IMR-90 (cell line): ENCODE data around the gene ANXA7. TPM values are rescaled to one million over a fixed set of nuclear protein-coding genes. Genes with fewer than 3 reads are reported as not detected.

Source experiments
- ATAC-seq: fragments of 200-7000 bp; cut with Tn5 transposase; 2 replicates; pipeline ENCODE4 v1.9.1; 2020; ENCODE audit warnings: low read depth, mild to moderate bottlenecking, moderate library complexity
- BruUV-seq: library from RNA; stranded (reverse); fragments of 400-500 nt; replicated peaks from 2 replicates; lab custom pipeline; 2021; lab: Mats Ljungman, UMichigan
- CTCF ChIA-PET: fragments of 300-600 bp; formaldehyde crosslinking; extraction: SDS; loops from one replicate; lab custom pipeline; 2021; ENCODE audit warnings: antibody characterized with exemption; lab: Yijun Ruan, JAX
- POLR2A ChIA-PET: fragments of 300-600 bp; sonication (Branson Sonifier 250); formaldehyde crosslinking; loops from one replicate; lab custom pipeline; 2022; ENCODE audit warnings: antibody characterized with exemption; ENCODE audit not compliant: unreplicated experiment; lab: Charles Lee
- DNase-seq: peaks from one replicate; pipeline ENCODE4 v3.0.0; 2013
- H2AFZ ChIP-seq: replicated peaks from 2 replicates; pipeline ENCODE3; 2013; ENCODE audit warnings: low read length, mild to moderate bottlenecking; ENCODE audit not compliant: poor library complexity
- H2AK5ac ChIP-seq: 2 replicates; pipeline ENCODE4 v1.6.1; 2013; ENCODE audit warnings: low read depth, low read length, inconsistent platforms
- H2AK9ac ChIP-seq: replicated peaks from 2 replicates; pipeline ENCODE3; 2013; ENCODE audit warnings: mild to moderate bottlenecking, low read depth, low read length, moderate library complexity; ENCODE audit not compliant: poor library complexity
- H2BK120ac ChIP-seq: 2 replicates; pipeline ENCODE4 v1.6.1; 2013; ENCODE audit warnings: low read depth, low read length, inconsistent platforms
- H2BK15ac ChIP-seq: 3 replicates; pipeline ENCODE4 v1.6.1; 2013; ENCODE audit warnings: low read depth, low read length, inconsistent platforms
- H2BK20ac ChIP-seq: 2 replicates; pipeline ENCODE4 v1.6.1; 2013; ENCODE audit warnings: low read depth, mild to moderate bottlenecking, inconsistent platforms, low read length, moderate library complexity
- H2BK5ac ChIP-seq: 2 replicates; pipeline ENCODE4 v1.6.1; 2013; ENCODE audit warnings: mild to moderate bottlenecking, low read depth, low read length, inconsistent platforms; ENCODE audit not compliant: poor library complexity, severe bottlenecking
- H3K14ac ChIP-seq: replicated peaks from 2 replicates; pipeline ENCODE4 v1.6.1; 2013; ENCODE audit warnings: low read depth, low read length, inconsistent platforms
- H3K18ac ChIP-seq: 2 replicates; pipeline ENCODE4 v1.6.1; 2013; ENCODE audit warnings: low read depth, low read length, control low read depth
- H3K23ac ChIP-seq: 2 replicates; pipeline ENCODE4 v1.6.1; 2013; ENCODE audit warnings: low read depth, low read length, inconsistent platforms
- H3K27ac ChIP-seq: 2 replicates; pipeline ENCODE4 v1.5.1; 2013; ENCODE audit warnings: mild to moderate bottlenecking, control low read depth, low read length; ENCODE audit not compliant: insufficient read depth
- H3K27me3 ChIP-seq: 2 replicates; pipeline ENCODE4 v1.6.1; 2013; ENCODE audit warnings: low read length; ENCODE audit not compliant: control insufficient read depth, insufficient read depth
- H3K36me3 ChIP-seq: 2 replicates; pipeline ENCODE4 v1.6.1; 2013; ENCODE audit warnings: low read length, mixed read lengths; ENCODE audit not compliant: control insufficient read depth, insufficient read depth
- H3K4ac ChIP-seq: 2 replicates; pipeline ENCODE4 v1.6.1; 2013; ENCODE audit warnings: low read depth, low read length, inconsistent platforms
- H3K4me1 ChIP-seq: 2 replicates; pipeline ENCODE4 v1.6.1; 2013; ENCODE audit warnings: low read length, mixed read lengths; ENCODE audit not compliant: control insufficient read depth, insufficient read depth
- H3K4me2 ChIP-seq: 2 replicates; pipeline ENCODE4 v1.6.1; 2013; ENCODE audit warnings: low read depth, mild to moderate bottlenecking, control low read depth, low read length, moderate library complexity
- H3K4me3 ChIP-seq: 2 replicates; pipeline ENCODE4 v1.5.1; 2013; ENCODE audit warnings: low read depth, mild to moderate bottlenecking, control low read depth, low read length, moderate library complexity; ENCODE audit not compliant: insufficient read depth
- H3K56ac ChIP-seq: 2 replicates; pipeline ENCODE4 v1.6.1; 2013; ENCODE audit warnings: low read length, inconsistent platforms; ENCODE audit not compliant: insufficient read depth; ENCODE audit errors: extremely low read depth
- H3K79me1 ChIP-seq, 2 experiments: 2 replicates each; pipeline ENCODE4 v1.6.1; 2013; ENCODE audit warnings: low read length in 2 of 2, inconsistent platforms in 1 of 2, low read depth in 1 of 2
- H3K9ac ChIP-seq: 2 replicates; pipeline ENCODE4 v1.6.1; 2013; ENCODE audit warnings: low read depth, low read length, control low read depth
- H3K9me1 ChIP-seq: 2 replicates; pipeline ENCODE4 v1.6.1; 2013; ENCODE audit warnings: low read length, inconsistent platforms; ENCODE audit not compliant: insufficient read depth
- H3K9me3 ChIP-seq: 2 replicates; pipeline ENCODE4 v1.6.1; 2013; ENCODE audit warnings: low read length; ENCODE audit not compliant: control insufficient read depth, insufficient read depth
- H4K20me1 ChIP-seq: 2 replicates; pipeline ENCODE4 v1.6.1; 2013; ENCODE audit warnings: low read length, inconsistent platforms; ENCODE audit not compliant: insufficient read depth
- H4K5ac ChIP-seq: 2 replicates; pipeline ENCODE4 v1.6.1; 2013; ENCODE audit warnings: mild to moderate bottlenecking, low read depth, low read length, control low read depth
- H4K8ac ChIP-seq, 2 experiments: 2 replicates each; pipeline ENCODE4 v1.6.1; 2013; ENCODE audit warnings: low read depth in 2 of 2, low read length in 2 of 2, control low read depth in 1 of 2, inconsistent platforms in 1 of 2
- H4K91ac ChIP-seq: 2 replicates; pipeline ENCODE4 v1.6.1; 2013; ENCODE audit warnings: low read depth, low read length, inconsistent platforms; ENCODE audit not compliant: insufficient read depth
- CHD1 ChIP-seq: IDR thresholded peaks from 2 replicates; pipeline ENCODE4 v1.6.1; 2012; ENCODE audit warnings: low read depth, low read length, improper control_type of control experiment
- MAFK ChIP-seq: IDR thresholded peaks from 2 replicates; pipeline ENCODE4 v1.6.1; 2012; ENCODE audit warnings: low read depth, low read length, improper control_type of control experiment
- RFX5 ChIP-seq: IDR thresholded peaks from 2 replicates; pipeline ENCODE4 v1.8.0; 2012; ENCODE audit warnings: low read depth, mild to moderate bottlenecking, low read length, moderate library complexity
- dilution Hi-C: fragments of 300-500 bp; cut with HindIII; formaldehyde crosslinking; loops from one replicate; pipeline ENCODE4 v1.14.3; 2018; ENCODE audit warnings: low sequenced_read_pairs; ENCODE audit not compliant: unreplicated experiment
- in situ Hi-C: fragments of 300-500 bp; cut with MboI; formaldehyde crosslinking; loops from 3 replicates; pipeline ENCODE4 v1.14.3; 2019; ENCODE audit warnings: low sequenced_read_pairs, inconsistent platforms, mixed read lengths
- intact Hi-C: fragments of 100-400 bp; cut with micrococcal nuclease; formaldehyde crosslinking; loops from 2 replicates; pipeline ENCODE4 v1.10.0; 2022
- polyA plus RNA-seq, 3 experiments: library from polyadenylated mRNA; depleted of rRNA; stranded (reverse); fragments of >200 nt; gene quantifications; 2 replicates each; pipeline ENCODE4 v1.2.3, GENCODE V29; 2012; ENCODE audit warnings: low replicate concordance in 1 of 3
- total RNA-seq: library from RNA; depleted of rRNA; stranded (reverse); fragments of >200 nt; gene quantifications from 2 replicates; pipeline ENCODE4 v1.2.3, GENCODE V29; 2012
- TF ChIP-seq, protein P1 (sequence below): fragments of 150-350 bp; IDR thresholded peaks from 2 replicates; pipeline ENCODE4 v1.6.1; 2017; ENCODE audit warnings: mild to moderate bottlenecking, antibody characterized with exemption, low read length, low read depth
- TF ChIP-seq, protein P2 (sequence below): fragments of 150-350 bp; IDR thresholded peaks from 2 replicates; pipeline ENCODE4 v1.6.1; 2016; ENCODE audit warnings: low read depth, mild to moderate bottlenecking, low read length, moderate library complexity, borderline replicate concordance

The ANXA7 gene
- total and polyA plus RNA-seq, 2 of the 4 experiments (the other 2 are of a cell fraction): 77.4 to 120 TPM

DNA sequence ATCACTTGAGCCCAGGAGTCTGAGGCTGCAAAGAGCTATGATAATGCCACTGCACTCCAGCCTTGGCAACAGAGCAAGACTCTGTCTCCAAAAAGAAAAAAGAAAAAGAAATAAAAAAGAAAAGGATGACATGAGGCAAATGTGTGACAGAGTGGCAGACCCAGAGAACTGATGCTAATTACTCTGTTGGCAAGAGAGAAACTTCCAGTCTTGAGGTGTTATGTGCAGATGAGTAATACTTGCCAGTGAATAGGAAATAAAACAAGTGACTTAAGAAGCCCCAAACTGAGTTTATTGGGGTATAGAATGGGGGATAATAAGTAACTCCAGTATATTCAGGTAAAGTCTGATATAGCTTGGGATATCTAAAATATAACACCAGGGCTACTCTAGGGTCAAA is 9.5 kb upstream of the ANXA7 start:
- POLR2A ChIA-PET: no interaction called here
- CTCF ChIA-PET: no interaction called here
- intact Hi-C loops: no loop called here

More for the DNA sequence above, 9.5 kb upstream of the ANXA7 start:
- Histone ChIP-seq H3K56ac (no peak overlapping the region), H3K9me3 (no peaks in the 10 kb centered on the region), H4K5ac (no peak overlapping the region), H3K9me1 (no peaks in the 10 kb centered on the region; the same call in 1 of the 2 replicates), H2BK20ac (no peak overlapping the region), H2AFZ (no peak overlapping the region), H3K9ac (no peak overlapping the region), H4K8ac (no peak overlapping the region), H4K91ac (no peak overlapping the region), H2BK5ac (no peak overlapping the region), H2BK120ac (no peak overlapping the region), H3K4me3 (no peak overlapping the region), H3K18ac (no peak overlapping the region), H3K4ac (no peak overlapping the region), H3K23ac (no peak overlapping the region), H3K27me3 (no peaks in the 10 kb centered on the region), H3K79me1 (no peaks in the 10 kb centered on the region), H3K27ac (no peak overlapping the region), H2AK5ac (no peak overlapping the region), H4K20me1 (no peaks in the 10 kb centered on the region), H3K4me2 (no peak overlapping the region), H2AK9ac (no peak overlapping the region), H3K4me1 (no peaks in the 10 kb centered on the region), H3K36me3 (peaks cover 33% of the 10 kb centered on the region), H2BK15ac (no peak overlapping the region), H3K14ac (no peak overlapping the region)
- no peak for DNase-seq
- TF ChIP-seq, protein P1, sequence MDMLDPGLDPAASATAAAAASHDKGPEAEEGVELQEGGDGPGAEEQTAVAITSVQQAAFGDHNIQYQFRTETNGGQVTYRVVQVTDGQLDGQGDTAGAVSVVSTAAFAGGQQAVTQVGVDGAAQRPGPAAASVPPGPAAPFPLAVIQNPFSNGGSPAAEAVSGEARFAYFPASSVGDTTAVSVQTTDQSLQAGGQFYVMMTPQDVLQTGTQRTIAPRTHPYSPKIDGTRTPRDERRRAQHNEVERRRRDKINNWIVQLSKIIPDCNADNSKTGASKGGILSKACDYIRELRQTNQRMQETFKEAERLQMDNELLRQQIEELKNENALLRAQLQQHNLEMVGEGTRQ: no peak
- TF ChIP-seq RFX5 (no peak), CHD1 (no peak), MAFK (no peak)
- TF ChIP-seq, protein P2, sequence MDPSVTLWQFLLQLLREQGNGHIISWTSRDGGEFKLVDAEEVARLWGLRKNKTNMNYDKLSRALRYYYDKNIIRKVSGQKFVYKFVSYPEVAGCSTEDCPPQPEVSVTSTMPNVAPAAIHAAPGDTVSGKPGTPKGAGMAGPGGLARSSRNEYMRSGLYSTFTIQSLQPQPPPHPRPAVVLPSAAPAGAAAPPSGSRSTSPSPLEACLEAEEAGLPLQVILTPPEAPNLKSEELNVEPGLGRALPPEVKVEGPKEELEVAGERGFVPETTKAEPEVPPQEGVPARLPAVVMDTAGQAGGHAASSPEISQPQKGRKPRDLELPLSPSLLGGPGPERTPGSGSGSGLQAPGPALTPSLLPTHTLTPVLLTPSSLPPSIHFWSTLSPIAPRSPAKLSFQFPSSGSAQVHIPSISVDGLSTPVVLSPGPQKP: no peak
- dilution Hi-C loops (no loop called here), in situ Hi-C loops (no loop called here)
- no TSS peak for BruUV-seq
- ATAC-seq: no peak
